Superior temporal gyrus (tissue), 1 donor: Measurements from ENCODE around the gene C8B.

Experiments
- DNase-seq: peaks from one replicate; pipeline ENCODE4 v3.0.0-alpha.2; 2016; ENCODE audit errors: extremely low spot score

Gene C8B

DNA sequence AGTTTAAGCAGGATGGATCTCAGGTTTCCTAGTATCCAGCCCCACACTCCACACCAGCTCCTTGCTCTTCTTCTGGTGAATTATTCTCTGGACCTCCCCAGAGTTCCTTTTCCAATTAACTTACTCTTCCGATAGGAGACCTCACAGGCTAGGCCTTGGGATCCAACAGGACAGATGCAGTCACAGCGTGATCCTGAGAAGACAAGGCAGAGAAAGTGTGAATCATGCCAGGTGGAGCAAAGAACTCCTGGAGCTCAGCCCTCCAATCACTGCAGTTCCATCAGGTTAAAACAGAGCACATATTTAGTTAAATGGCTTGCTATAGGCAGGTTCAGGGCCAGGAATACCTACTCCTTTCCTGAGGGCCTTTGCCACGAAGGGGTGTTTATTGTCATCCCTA lies 34.1 kb downstream of the C8B start:
- DNase-seq, result no peak

DNA sequence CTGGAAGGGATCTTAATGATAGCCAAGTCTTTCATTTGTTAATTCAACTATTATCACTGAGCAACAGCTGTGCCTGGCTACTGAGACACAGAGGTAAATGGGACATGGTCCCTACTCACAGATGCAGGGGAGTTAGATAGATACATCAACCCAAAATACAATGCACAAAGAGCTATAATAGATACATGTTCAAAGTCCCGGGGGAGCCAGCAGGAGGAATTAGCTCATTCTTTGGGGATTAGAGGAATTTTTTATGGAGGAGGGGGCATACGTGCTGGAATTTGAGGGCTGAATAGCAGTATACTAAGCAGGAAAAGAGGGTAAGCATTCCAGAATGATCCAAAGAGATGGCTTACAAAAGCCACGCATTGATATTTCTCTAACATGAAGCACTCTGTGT lies 34.6 kb downstream of the C8B start:
- no peak for DNase-seq

DNA sequence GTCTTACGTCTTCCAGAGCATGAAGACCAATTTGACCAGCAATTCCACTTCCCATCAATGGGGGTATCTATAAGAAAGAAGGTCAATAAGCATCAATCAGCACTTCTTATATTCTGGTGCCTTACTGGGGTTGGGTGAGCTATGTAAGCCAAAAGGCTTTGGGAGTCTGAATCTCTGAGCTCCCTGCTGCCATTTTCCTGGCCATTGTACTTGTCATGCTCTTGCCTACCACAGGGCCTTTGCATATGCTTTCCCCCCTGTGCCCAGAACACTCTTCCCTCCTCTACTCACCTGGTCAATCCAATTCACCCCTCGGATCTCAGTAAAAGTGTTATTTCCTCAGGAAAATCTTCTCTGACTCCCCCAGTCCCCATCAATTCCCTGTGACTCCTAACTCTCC lies 36.3 kb downstream of the C8B start:
- DNase-seq, result no peak

DNA sequence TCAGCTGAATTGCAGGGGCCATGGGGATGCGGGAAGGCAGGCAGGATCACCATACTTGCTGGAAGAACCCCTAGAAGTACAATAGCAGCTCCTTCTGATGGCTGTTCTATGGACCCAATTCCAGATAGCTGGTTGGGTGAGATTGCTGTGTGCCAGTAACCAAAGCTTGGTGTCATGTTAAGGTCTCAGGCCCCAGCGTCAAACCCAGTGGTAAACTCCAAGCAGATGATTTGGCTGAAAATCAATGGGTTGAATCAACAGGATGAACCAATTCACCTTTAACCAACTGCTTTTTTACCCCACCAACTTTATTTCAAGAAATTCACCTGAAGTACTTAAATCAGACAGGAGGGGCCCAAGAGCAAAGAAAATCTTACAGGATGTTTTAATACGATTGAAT lies 37.8 kb downstream of the C8B start:
- DNase-seq, result no peak

DNA sequence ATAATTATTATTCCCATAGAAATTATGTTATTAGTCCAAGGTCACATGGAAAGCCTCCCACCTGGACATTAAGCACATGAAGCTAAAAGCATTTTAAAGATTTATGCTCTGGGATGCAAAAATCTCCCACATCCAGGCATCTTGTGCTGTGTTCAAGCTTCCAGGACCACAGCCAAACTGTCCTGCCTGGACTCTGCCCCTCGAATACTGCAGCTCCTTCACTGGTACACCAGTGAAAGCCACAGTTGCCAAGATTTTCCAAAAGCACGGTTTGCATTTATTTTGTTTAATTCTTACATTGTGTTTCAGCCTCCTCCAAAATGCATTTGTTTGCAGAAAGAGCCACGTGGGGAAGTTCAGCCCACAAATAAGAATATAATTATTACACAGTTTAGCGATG lies 38.6 kb downstream of the C8B start:
- DNase-seq, result no peak

DNA sequence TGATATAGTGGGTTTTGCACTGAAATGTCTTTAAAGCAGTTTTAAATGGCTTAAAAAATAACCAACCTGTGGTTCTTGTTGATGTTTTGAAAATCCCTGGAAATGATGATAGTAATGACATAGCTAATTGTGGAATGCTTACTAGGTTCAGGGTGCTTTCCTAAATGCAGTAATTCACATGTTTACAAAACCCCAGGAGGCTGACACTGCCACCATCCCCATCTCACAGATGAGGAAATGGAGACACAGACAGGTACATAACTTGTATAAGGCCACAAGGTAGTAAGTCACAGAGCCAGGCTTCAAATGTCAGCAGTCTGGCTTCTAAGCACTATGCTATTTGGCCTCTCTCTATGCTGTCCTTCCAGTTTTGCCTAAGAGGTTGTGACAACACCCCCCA lies 40.6 kb downstream of the C8B start:
- DNase-seq, result no peak

DNA sequence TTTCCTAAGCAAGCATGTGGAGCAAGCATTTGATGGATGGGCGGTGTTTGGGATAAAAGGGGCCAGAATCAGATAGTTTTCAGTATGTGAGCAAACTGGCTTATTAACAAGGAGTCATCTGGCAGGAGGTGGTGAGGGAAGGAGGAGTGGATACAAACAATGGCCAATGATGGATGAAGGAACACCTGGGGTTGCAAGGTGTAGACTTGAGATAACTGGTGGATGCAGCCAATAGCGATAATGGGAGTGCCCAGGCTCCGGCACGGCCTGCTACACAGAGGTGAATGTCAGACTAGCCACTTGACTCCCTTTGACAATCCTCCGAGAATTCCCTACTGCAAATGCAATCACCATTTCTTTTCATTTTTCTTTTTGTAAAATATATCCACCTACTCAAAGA lies 41.7 kb downstream of the C8B start:
- DNase-seq, result no peak

DNA sequence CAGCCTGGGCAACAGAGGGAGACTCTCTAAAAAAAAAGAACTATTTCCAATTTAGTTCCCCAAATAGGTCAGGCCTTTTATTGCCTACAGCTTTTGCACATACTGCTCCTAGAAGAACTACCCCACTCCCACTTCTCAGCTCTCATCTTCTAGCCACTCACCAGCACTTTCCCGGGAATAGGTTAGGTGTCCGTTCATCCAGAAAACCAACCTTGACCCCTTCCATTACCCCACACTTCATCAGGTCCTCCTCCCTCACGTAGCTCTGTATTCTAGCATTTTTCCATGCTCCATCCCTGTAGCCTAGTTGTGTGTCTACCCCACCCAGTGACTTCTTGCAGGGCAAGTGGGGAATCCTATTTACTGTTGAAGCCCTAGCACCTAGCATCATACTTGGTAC lies 42.6 kb downstream of the C8B start:
- no peak for DNase-seq

DNA sequence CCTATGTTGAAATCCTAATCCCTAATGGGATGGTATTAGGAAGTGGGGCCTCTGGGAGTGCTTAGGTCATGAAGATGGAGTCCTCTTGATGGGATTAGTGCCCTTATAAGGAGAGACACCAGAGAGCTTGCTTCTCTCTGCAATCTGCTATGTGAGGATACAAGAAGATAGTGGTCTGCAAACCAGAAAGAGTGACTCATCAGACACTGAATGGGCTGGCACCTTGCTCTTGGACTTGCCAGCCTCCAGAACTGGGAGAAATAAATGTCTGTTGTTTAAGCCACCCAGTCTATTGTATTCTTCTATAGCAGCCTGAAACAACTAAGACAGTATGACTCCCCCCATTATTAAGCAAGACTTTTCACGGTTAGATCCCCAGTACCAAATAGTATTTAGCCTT lies 43.3 kb downstream of the C8B start:
- no peak for DNase-seq

DNA sequence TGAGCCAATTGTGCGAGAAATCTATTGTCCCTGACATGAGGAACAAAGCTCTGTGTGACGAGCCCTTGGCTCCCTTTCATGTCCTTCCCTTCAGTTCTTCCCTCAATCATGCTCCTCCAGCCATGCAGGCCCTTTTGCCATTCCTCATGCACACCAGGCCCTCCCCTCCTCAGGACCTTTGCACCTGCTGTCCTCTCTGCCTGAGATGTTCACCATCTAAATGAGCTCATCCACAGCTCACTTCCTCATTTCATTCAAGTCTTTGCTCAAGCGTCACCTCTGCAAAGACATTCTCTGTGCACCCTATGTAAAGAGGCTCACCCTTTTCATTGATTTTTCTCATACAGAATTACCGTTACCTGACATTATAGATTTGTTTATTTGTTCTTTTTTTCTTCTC lies 43.7 kb downstream of the C8B start:
- DNase-seq, result no peak

DNA sequence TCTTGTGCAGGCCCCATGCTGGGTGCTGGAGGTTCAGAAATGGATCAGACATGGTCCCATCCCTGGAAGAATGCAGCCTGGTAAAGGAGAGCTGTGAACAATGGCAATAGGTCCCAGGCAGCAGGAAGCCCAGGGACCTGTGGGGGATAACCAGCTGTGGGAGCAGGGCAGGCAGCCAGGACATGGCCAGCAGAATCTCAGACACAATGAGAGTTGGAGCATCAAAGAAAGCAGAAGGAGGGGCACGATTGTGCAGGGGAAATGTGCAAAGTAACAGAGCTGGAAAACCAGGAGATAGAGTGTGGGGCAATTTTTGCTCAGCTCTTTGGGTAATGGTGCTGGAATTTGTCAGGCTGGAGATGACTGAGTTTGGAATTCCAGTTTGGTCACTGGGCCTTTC lies 44.3 kb downstream of the C8B start:
- no peak for DNase-seq

DNA sequence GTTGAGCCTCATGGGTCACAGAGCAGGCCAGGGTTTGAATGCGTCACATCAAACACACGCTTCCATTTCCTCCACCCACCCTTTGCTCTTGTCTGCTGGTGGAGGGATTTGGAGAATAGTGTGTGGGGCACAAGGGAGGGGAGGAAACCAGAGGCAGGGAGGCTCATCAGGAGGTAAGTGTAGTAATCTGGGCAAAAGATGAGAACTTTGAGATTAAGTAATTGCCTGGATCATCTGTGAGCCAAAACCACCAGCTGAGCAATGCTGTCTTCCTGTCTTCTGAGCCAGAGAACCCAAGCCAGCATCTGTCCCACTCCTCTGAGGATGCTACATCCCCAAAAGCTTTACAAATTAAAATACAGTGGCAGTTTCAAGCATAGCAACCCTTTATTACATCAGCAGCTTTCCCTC lies 45.2 kb downstream of the C8B start:
- no peak for DNase-seq

DNA sequence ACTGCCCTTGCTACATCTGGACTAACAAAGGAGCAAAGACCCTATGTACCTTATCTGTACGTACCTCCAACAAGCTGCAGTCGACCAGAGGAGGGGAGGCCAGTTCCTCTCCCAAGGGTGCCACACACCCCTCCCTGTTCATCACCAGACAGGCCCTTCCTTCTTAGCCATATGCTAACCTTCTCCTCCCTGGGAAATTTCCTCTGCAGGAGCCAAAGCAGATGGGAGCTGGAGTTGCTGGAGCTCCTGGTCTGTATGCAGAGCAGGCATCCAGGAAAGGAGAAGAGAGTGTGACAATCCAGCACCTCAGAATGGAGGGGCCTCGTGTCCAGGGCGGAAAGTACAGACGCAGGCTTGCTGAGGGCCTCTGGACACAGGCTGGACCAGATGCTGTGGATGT lies 48.5 kb downstream of the C8B start:
- no peak for DNase-seq

DNA sequence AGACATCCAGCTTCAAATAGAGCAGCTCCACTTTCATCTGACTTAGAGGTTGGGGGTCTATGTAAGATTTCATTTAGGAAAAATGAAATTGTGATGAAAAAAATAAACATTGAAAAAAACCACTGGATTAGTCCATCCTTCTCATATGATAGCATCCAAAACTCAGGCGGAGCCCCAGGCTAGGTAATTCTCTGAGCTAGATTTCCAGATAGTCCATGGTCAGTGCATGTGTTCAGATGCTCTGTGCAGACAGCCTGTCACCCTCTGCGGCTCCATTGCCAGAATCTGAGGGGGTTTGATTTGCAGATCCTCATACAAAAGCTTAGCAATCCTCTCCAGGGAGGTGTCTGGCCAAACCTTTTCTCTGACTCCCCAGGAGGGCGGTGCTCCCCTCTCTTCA lies 49.2 kb downstream of the C8B start:
- no peak for DNase-seq

DNA sequence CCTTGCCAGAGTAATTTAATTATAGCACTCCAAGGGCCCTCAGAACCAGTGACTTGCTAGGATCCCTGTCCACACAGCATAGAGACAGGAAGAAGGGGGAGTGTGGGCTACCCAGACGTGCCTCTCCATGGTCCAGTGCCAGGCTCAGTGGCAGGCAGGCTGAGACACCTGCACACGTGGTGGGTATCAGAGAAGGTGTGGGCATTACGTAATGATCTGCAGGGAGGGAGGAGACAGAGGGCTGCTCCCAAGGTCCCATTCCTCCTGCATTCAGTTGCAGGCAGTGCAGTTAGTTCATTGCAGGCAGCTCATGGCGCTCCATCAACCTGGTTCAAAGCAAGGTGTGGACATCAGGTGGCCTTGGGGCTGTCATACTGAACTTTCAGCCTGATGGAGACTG lies 49.9 kb downstream of the C8B start:
- DNase-seq, result no peak

DNA sequence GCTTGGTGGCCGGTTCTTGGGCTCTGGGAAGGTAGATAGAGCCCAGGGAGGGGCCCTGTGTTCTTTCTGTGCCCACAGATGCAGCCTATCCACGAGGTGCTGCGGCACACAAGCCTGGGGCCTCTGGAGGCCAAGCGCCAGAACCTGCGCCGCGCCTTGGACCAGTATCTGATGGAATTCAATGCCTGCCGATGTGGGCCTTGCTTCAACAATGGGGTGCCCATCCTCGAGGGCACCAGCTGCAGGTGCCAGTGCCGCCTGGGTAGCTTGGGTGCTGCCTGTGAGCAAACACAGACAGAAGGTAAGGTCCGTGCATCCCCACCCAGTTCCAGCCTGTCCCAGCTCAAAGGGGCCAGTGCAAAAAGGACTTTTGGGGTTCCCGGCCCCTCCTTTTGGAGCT lies 53.5 kb downstream of the C8B start:
- no peak for DNase-seq

DNA sequence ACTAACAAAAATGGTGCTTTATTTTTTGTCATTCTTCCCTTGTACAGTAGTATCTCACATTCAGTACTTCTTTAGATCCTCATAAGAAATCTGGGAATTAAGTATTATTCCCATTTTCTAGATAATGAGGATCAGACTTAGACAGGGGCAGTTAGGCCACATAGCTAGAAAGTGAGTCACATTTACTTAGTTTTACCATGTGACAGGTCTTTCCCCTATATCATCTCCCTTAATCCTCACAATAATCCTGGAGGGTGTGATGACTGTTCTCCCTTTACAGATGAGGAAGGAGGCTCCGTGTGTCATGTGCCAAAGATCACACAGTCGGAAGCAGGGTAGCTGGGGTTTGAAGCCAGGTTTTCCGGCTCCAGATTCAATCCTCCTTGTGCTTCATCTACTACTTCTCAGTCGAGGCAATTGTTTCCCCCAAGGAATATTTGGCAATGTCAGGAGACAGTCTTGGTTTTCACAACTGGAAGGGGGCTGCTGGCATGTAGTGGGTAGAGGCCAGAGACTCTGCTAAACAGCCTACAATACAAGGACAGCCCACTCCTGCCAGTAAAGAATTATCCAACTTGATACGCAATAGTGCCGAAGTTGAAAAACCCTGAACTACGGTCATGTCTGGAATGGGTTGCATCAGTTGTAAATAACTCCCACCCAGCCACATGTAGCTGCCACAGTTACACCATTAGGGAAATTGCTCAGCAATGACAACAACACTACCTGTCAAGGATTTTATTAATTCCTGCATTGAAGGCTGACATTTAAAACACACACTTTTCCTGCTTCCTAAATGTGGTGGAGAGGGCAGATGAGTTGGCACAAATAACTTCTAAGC lies 54.5 kb downstream of the C8B start:
- DNase-seq, result no peak

DNA sequence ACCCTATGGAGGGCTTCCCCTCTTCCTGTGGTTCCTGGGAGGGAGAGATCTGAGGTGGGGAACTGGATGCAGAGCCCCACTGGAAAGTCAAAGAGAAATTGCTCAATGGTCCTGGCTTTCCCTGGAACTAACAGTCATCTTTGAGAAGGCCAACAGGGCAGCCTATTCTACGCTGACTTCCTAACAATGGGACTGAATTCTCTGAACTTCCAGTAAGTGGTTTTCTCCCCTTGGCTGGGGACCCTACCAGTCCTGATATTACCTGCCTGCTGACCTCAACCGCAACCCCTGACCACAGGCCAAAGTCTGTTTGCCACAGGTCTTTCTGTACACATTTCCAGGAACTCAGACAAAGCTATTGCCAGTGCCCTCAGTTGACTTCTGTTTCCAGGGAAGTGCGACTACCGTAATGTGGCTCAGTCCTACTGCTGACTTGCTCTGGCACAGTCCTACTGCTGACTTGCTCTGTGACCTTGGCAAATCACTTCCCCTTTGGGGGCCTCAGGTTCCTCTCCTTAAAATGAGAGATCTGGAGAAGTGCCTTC lies 55.3 kb downstream of the C8B start:
- no peak for DNase-seq

DNA sequence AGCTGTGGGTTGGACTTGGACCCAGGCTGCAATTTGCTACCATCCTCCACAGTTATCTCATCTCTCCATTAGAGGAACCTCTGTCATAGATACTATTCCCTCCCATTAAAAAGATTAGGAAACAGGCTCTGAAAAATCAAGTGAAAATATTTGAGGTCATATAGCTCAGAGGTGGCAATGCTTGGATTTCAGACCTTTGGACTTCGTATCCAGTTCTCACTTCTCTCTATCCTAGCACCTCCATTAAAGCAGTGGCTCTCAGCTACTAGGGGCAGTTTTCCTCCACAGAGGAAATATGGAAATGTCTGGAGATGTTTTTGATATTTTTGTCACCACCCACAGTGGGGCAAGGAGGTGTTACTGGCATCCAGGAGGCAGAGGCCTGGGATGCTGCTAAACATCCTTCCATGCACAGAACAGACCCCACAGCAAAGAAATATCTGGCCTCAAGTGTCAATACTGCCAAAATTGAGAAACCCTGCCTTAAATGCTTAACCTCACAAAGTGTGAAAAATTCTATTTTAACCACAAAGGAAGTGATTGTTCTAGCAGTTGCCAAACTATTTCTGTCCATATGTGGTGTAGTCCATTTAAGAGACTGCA lies 57.1 kb downstream of the C8B start:
- peak; percentile 20 for DNase-seq

DNA sequence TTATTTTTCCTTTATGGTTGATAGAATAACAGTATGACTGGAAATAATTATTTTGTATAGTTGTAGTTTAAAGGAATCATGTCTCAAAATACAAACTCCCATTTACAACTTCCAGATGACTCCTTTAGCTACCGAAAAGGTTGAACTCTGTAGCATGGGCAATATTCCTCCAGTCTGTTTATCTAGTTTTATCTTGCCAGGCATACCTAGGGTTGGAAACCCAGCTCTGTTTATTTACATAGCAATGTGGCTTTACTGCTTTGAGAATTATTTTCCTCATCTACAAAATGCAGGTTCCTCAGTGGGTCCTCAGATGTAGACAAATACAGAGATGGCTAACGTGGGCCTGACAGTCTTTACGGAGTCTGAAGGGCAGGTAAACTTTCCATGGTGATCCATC lies 60.1 kb downstream of the C8B start:
- no peak for DNase-seq

DNA sequence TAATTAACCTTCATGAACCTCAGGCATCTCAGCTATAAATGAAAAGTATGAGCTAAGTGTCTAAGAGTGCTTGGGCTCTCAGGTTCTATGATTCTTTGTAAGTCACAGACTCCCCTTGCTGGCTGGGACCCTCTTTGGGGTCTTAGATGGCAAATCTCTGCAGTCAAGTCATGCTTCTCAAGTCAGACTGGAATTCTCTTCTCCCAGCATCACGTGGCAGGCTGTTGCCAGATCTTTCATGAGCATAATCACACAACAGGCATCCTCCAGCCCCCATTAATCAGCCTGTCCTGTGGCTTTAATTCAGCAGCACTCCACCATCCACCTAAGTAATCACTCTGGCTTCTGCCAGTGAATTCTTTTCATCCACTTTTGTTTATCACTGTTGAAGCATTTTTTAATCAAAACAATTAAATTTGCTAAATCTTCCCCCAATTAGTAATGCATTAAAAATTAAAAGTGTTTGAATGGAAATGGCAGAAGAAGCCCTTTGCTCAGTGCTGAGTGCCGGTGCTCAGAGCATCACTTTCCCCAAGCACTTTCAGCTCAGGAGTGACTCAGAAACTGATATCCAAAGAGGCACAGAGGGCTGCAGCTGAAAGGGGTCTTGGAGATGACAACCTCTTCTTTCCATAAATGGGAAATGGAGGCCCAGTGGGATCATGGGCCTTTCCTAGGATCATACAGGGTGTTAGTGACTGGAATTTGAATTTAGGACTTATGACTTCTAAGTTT lies 61.0 kb downstream of the C8B start:
- no peak for DNase-seq

DNA sequence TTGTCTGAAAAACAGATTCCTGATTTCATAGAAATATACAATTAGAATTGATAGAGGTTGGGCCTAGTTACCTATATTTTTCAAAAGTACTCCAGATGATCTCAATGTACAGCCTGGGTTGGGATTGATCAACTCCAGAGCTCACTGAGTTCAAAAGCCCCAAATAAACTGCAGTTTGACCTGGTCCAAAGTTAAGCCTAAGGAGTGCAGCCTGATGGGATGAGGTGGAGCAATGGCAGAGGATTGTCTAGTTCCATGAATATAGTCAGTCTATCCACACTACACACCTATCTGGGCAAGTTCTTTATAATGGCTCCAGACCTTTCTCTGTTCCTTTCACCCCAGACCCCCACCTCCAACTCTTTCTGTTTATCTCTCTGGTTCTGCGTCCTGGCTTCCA lies 62.0 kb downstream of the C8B start:
- DNase-seq, result no peak

DNA sequence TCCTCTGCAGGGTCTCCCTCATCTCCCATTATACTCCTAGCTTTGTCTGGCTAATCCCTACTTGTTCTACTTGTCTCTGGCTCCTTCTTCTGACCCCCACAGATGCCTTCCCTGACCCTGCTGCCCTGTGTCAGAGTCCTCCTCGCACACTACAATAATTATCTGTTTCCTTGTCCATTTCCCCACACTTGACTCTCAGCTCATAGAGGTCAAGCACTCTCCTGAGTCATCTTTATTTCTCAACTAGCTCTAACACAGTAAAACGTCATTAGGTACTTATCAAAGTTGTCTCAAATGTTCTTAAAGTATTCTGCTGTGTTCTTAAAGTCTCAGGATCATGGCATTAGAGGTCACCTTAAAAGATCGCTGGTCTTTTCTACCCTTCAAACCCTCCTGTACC lies 64.1 kb downstream of the C8B start:
- no peak for DNase-seq
